Thyroid gland (tissue), 4 donors: ENCODE data around the gene UBIAD1.

ENCODE experiments used
- POLR2A ChIP-seq, 2 donors: fragments of 450-650 bp; IDR thresholded peaks; one replicate each; pipeline ENCODE4 v1.6.1; 2017; ENCODE audit warnings: antibody characterized with exemption in 2 of 2, mild to moderate bottlenecking in 2 of 2, moderate library complexity in 1 of 2
- TF ChIP-seq, protein P1 (sequence below), 6 experiments: fragments of 200-600 bp in 3 of 6; fragments of 450-650 bp in 3 of 6; sonication (generic) in 3 of 6; IDR thresholded peaks; one replicate each; pipeline ENCODE4 v1.5.1; 2016 to 2019; ENCODE audit warnings: antibody characterized with exemption in 6 of 6, mild to moderate bottlenecking in 2 of 6, inconsistent platforms in 1 of 6, moderate library complexity in 1 of 6

DNA sequence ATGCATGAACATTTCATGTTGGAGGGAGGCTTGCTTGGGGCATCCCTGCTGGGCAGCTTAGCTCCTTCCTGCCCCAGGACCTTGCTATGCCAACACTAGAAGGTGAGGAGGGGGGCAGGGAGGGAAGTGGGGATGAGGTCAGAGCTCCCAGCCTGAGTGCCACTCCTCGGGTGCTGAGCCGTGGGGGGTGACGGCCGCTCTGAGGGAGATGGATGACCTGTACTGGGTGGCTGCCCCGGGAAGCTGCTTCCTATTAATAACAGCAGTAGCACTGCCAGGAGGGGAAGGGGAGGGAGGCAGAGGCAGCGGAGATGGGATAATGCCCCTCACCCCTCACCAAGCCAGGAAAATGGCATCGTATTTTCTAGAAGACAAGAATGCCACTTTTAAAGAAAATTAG lies 60.6 kb downstream of the UBIAD1 start:
- TF ChIP-seq, protein P1, sequence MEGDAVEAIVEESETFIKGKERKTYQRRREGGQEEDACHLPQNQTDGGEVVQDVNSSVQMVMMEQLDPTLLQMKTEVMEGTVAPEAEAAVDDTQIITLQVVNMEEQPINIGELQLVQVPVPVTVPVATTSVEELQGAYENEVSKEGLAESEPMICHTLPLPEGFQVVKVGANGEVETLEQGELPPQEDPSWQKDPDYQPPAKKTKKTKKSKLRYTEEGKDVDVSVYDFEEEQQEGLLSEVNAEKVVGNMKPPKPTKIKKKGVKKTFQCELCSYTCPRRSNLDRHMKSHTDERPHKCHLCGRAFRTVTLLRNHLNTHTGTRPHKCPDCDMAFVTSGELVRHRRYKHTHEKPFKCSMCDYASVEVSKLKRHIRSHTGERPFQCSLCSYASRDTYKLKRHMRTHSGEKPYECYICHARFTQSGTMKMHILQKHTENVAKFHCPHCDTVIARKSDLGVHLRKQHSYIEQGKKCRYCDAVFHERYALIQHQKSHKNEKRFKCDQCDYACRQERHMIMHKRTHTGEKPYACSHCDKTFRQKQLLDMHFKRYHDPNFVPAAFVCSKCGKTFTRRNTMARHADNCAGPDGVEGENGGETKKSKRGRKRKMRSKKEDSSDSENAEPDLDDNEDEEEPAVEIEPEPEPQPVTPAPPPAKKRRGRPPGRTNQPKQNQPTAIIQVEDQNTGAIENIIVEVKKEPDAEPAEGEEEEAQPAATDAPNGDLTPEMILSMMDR (IDR thresholded peaks at IDR 0.05) = no peak
- no peak for TF ChIP-seq POLR2A (IDR thresholded peaks at IDR 0.05)
